ENCODE results near the gene POLA2.

DNA sequence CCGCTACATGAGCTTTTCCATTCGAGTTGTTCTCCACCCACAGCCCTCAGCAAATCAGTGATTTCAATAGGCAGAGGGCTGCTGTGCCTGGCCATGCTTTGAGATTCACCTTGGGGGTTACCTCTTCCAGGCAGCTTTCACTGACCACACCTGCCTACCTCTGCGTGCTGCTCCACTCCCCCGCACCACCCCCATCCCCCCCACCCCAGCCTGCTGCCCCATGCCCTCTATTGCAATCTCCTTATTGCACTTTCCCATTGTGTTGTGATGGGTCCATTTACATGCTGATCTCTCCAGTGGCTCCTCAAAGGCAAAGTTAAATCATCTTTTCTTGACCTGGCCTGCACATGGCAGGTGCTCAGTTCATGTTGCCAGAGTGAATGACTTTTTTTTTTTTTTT is 18.0 kb upstream of the POLA2 start:
- TF ChIP-seq POLR2A (IDR thresholded peaks at IDR 0.05) (no peak), POLR2AphosphoS5 (IDR thresholded peaks at IDR 0.05) (no peak)

Data from sigmoid colon (tissue), 4 donors.